Gastrocnemius medialis (tissue), 4 donors: ENCODE results near the gene CASK.

ENCODE experiments used
- CTCF ChIP-seq, 5 experiments: fragments of 450-650 bp in 3 of 5; fragments of 200-600 bp in 2 of 5; sonication (generic) in 2 of 5; IDR thresholded peaks in 4 of 5; conservative IDR thresholded peaks in 1 of 5; 1 replicate in 4 of 5; 2 replicates in 1 of 5; pipeline ENCODE4 v1.5.1; 2016 to 2019; ENCODE audit warnings: antibody characterized with exemption in 5 of 5, mild to moderate bottlenecking in 3 of 5, moderate library complexity in 3 of 5
- POLR2A ChIP-seq, 2 donors: fragments of 450-650 bp; IDR thresholded peaks; one replicate each; pipeline ENCODE4 v1.6.1; 2017; ENCODE audit warnings: antibody characterized with exemption in 2 of 2, mild to moderate bottlenecking in 2 of 2, moderate library complexity in 2 of 2

- TF ChIP-seq CTCF (IDR thresholded peaks at IDR 0.05 in 4 of 5, conservative IDR thresholded peaks at IDR 0.05 in 1 of 5) (no peak), POLR2A (IDR thresholded peaks at IDR 0.05) (no peak)
Measured at GRCh38 chrX:41502004-41502403, 421.4 kb downstream of the CASK start.
